SJCRH30 (cell line): ENCODE measurements around the gene ITM2A. TPM values are rescaled to one million over a fixed set of nuclear protein-coding genes. Genes with fewer than 3 reads are reported as not detected.

ENCODE experiments used
- DNase-seq, 2 experiments: peaks; one replicate each; pipeline ENCODE4 v3.0.0-alpha.2; 2015 to 2020
- H3K27ac ChIP-seq: fragments of 250-450 bp; sonication (Bioruptor Pico); 2 replicates; pipeline ENCODE4 v1.5.1; 2020; ENCODE audit warnings: mild to moderate bottlenecking, moderate library complexity
- H3K27me3 ChIP-seq: fragments of 250-450 bp; sonication (Bioruptor Pico); 2 replicates; pipeline ENCODE4 v1.5.1; 2020; ENCODE audit warnings: mild to moderate bottlenecking, moderate library complexity
- H3K36me3 ChIP-seq: fragments of 250-450 bp; sonication (Bioruptor Pico); 2 replicates; pipeline ENCODE4 v1.5.1; 2020; ENCODE audit warnings: mild to moderate bottlenecking, moderate library complexity
- H3K4me1 ChIP-seq: fragments of 250-450 bp; sonication (Bioruptor Pico); 2 replicates; pipeline ENCODE4 v1.5.1; 2020; ENCODE audit warnings: mild to moderate bottlenecking, moderate library complexity
- H3K4me3 ChIP-seq: fragments of 250-450 bp; sonication (Bioruptor Pico); 2 replicates; pipeline ENCODE4 v1.5.1; 2020; ENCODE audit warnings: mild to moderate bottlenecking, moderate library complexity
- H3K9me3 ChIP-seq: fragments of 250-450 bp; sonication (Bioruptor Pico); replicated peaks from 2 replicates; pipeline ENCODE4 v1.5.1; 2020; ENCODE audit warnings: mild to moderate bottlenecking, moderate library complexity
- total RNA-seq: library from RNA; depleted of rRNA; stranded (reverse); fragments of >200 nt; shearing (Covaris generic); gene quantifications from 2 replicates; pipeline ENCODE4 v1.2.3, GENCODE V29; 2014; rRNA removed

ITM2A gene
- total RNA-seq, 1 experiment from 2014 or later: not detected

GRCh38 chrX:79365591-79365990 lies 1.5 kb downstream of the ITM2A start:
- Histone ChIP-seq H3K9me3 (no peaks in the 10 kb centered on the region), H3K27me3 (no peaks in the 10 kb centered on the region), H3K4me1 (no peaks in the 10 kb centered on the region), H3K4me3 (no peak overlapping the region), H3K36me3 (no peaks in the 10 kb centered on the region), H3K27ac (no peak overlapping the region)
- DNase-seq: no peak

GRCh38 chrX:79364306-79364705 lies 2.8 kb downstream of the ITM2A start:
- Histone ChIP-seq H3K4me3 (no peak overlapping the region), H3K9me3 (no peaks in the 10 kb centered on the region), H3K36me3 (no peaks in the 10 kb centered on the region), H3K4me1 (no peaks in the 10 kb centered on the region), H3K27me3 (no peaks in the 10 kb centered on the region), H3K27ac (no peak overlapping the region)
- DNase-seq: no peak

GRCh38 chrX:79361192-79361870 lies 5.8 kb downstream of the ITM2A start:
- Histone ChIP-seq H3K4me1 (no peaks in the 10 kb centered on the region), H3K36me3 (no peaks in the 10 kb centered on the region), H3K27me3 (no peaks in the 10 kb centered on the region), H3K4me3 (no peak overlapping the region), H3K27ac (no peak overlapping the region), H3K9me3 (no peaks in the 10 kb centered on the region)
- no peak for DNase-seq

- Histone ChIP-seq H3K9me3 (no peaks in the 10 kb centered on the region), H3K27ac (no peak overlapping the region), H3K36me3 (no peaks in the 10 kb centered on the region), H3K4me1 (no peaks in the 10 kb centered on the region), H3K4me3 (no peak overlapping the region), H3K27me3 (no peaks in the 10 kb centered on the region)
- no peak for DNase-seq
Measured at GRCh38 chrX:79336869-79337815, 30.0 kb downstream of the ITM2A start.

- peak in 1 of 2 experiments; percentile 6 for DNase-seq
- no peaks in the 10 kb centered on the region for H3K4me1 ChIP-seq
- no peaks in the 10 kb centered on the region for H3K27me3 ChIP-seq
- no peak overlapping the region for H3K27ac ChIP-seq
- no peak overlapping the region for H3K4me3 ChIP-seq
- no peaks in the 10 kb centered on the region for H3K9me3 ChIP-seq
- H3K36me3 ChIP-seq: no peaks in the 10 kb centered on the region
Measured at GRCh38 chrX:79330022-79330421, 37.1 kb downstream of the ITM2A start.

- DNase-seq: peak in 1 of 2 experiments; percentile 3
- H3K27ac ChIP-seq: no peak overlapping the region
Measured at GRCh38 chrX:79325263-79325958, 41.7 kb downstream of the ITM2A start.

More at GRCh38 chrX:79325263-79325958, 41.7 kb downstream of the ITM2A start:
- Histone ChIP-seq H3K4me1 (no peaks in the 10 kb centered on the region), H3K4me3 (no peak overlapping the region), H3K9me3 (no peaks in the 10 kb centered on the region), H3K36me3 (no peaks in the 10 kb centered on the region), H3K27me3 (no peaks in the 10 kb centered on the region)

Other genes with a start within 250 kb of the ITM2A start
- gene GPR174, start 222.6 kb downstream of the ITM2A start, total RNA-seq: 0.58 and 0.63 TPM in 2 replicates